ENCODE data around the gene CARTPT.

CARTPT gene

DNA sequence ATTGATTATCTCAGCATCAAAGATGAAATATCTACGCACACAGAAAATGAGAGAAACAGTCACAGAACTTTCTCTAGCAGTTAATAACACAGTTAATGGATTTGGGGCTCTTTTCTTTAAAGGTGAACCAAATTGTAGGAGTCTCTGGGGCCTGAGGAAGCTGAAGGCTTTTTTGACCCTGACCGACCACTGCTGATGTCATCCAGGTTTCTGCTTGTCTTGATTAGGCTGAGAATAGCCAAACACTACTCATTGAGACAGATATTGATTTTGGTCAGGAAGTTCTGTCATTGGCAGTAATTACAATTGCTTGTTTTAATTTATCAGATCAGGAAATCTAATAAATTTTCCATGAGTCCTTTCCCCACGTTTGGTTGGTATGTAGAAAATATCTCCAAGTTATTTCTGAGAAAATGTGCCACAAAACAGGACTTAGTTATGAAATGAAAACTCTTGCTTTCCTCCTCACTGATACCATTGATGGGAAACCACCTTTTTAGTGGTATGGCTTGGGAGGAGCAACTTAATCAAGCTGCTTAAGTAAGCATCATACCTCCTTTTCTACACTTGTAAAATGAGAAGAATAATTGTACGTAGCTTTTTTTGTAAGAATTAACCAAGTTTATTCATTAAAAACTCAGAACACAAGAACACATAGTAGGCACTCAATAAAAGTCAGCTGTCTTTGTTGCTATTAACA is 19.7 kb downstream of the CARTPT start:
- DNase-seq, result no peak

DNA sequence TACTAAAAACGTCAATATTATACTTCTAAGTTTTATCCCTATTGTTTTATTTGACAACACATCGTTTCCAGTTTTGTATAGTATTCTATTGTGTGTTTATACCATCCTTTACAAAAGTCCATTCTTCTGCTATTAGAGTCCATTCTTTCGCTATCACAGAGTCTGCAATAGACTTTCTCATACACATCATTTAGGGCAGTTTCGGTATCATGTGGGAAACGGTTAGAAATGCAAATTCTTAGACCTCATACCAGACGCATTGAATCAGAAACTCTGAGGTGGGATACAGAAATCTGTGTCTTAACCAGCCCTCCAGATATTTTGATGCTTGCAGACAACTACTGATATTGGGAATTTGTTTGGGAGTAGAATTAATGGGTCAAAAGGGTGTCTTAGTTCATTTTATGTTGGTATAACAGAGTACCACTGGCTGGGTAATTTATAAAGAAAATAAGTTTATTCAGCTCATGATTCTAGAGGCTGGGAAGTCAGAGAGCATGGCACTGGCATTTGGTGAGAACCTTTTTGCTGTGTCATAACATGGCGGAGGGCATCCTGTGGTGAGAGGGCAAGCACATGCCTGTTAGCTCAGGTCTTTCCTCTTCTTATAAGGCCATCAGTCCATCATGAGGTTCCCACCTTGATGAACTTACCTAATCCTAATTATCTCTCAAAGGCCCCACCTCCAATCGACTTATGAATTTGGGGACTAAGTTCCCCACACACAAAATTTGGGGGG is 21.1 kb downstream of the CARTPT start:
- no peak for DNase-seq

DNA sequence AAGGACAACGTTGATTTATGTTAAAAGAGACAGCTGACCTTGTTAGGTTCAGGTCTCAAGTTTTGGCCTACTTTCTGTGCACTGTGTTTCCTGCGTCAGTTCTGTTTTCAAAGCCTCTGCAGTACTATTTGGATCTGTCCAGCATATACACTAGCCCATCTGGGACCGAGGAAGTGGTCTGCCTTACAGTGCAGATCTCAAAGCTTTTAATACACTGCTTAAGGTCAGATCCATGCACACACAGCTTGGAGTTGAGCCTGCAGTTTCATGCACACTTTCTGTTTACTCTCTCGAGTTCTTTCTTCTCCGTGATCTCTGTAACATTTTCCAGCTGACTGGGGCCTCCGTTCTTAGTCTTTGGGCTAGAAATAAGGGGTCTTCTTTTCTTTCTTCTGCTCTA is 24.1 kb downstream of the CARTPT start:
- no peak for DNase-seq

DNA sequence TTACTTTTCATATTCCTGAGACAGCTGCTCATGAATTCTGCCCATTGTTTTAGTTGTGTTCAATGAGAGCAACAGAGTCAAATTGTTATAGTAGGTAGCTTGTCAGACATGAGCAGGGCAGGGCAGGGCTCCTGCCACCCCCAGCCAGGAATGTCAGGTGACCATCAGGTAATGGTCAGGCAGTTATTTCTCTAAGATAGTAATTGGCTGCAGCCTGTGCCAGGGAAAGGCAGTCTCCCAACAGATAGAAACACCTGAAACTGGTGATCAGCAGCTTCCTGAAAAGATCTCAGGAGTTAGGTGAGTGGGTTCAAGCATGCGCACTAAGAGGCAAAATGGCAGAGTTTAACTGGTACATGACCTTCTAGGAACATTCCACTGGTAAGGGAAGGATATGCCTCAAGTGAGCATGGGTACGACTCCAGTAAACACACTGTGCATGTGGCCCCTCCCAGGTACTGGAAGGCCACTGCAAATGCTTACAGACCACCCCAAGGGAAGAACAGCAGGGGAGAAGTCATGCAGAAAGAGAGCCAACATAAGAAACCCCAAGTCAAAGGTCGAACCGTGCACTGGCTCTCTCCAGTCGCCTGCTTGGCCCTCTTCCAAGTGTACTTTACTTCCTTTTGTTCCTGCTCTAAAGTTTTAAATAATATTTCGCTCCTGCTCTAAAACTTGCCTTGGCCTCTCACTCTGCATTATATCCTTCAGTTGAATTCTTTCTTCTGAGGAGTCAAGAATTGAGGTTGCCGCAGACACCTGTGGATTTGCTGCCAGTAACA is 25.1 kb downstream of the CARTPT start:
- DNase-seq, result no peak

DNA sequence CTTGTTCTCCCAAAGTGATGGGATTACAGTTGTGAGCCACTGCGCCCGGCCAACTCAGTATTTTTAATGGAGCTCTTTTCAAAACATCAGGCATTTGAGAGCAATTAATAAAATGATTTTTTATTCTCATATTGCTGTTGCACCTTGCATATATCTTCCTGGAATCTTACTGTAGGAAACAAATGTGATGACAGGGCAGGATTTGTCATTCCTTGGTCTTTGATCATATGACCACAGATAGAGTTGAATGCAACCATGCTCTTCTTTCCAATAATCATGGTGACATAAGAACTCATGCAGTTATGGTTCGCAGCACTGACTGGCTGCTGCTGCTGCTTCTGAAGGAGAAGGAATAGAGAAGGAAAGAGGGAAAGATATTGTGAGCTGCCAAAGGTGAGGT is 28.1 kb downstream of the CARTPT start:
- DNase-seq, result no peak

DNA sequence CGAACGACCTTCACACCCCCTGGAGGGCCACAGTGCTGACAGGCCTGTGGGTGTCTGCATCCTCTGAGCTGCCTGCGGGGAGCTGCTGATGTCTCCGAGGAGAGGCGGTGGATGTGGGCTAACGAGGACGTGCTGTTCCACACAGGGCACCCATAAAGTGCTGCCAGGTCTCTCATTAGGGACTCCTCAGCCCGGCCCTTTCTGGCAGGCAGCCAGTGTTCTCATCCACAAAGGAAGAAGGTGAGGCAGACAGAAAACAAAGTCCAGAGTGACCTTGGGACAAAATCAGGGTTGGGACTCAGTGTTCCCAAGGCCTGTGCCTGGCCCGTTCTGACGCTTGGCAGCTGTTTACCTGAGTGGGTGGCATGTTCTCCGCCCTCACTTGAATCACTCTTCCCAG is 29.3 kb downstream of the CARTPT start:
- DNase-seq, result no peak

DNA sequence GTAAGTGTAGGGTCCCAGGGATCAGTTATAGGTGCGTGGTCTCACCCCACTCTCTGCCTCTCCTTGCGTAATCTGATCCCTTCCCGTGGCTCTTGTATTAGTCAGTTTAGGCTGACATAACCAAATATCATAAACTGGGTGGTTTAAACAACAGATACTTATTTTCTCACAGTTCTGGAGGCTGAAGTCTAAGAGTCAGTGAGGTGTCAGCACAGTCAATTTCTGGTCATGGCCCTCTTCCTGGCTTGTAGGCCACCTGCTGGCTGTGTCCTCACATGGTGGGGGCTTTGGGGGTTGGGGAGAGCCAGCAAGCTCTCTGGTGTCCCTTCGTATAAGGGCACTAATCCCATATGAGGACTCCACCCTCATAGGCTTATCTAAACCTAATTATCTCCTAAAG is 32.3 kb downstream of the CARTPT start:
- no peak for DNase-seq

DNA sequence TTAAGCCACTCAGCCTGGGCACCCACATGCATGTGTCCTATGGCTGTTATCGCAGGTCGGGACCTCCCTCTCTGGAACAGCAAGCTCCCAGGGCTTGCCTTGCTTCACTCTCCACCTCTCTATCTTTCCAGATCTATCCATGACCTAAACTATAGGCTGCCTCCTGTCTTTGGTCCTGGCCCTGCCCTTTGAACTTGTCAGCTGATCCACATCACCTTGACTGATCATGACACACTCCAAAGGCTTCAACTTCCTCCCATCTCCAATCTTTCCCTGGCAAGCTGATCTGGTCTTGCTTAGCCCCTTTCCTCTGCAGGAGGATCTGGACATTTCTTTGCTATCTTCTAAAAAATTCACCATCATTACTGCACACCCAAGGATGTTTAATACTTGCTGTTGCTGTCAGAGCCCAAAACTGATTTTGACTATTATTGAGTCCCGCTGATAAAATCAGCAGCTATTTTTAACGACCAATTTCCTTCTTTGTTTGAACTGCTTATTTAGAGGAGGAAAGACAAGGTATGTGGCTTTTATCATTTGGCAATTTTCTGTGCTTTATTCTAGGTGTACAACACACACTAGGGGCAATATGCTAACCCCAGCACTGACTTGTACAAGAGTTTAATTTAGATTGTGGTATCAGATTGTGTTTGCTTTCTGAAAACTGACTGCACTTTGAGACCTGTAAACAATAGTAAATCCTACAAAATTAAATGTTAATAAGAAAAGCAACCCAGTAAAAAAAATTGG is 33.5 kb downstream of the CARTPT start:
- DNase-seq, result no peak

DNA sequence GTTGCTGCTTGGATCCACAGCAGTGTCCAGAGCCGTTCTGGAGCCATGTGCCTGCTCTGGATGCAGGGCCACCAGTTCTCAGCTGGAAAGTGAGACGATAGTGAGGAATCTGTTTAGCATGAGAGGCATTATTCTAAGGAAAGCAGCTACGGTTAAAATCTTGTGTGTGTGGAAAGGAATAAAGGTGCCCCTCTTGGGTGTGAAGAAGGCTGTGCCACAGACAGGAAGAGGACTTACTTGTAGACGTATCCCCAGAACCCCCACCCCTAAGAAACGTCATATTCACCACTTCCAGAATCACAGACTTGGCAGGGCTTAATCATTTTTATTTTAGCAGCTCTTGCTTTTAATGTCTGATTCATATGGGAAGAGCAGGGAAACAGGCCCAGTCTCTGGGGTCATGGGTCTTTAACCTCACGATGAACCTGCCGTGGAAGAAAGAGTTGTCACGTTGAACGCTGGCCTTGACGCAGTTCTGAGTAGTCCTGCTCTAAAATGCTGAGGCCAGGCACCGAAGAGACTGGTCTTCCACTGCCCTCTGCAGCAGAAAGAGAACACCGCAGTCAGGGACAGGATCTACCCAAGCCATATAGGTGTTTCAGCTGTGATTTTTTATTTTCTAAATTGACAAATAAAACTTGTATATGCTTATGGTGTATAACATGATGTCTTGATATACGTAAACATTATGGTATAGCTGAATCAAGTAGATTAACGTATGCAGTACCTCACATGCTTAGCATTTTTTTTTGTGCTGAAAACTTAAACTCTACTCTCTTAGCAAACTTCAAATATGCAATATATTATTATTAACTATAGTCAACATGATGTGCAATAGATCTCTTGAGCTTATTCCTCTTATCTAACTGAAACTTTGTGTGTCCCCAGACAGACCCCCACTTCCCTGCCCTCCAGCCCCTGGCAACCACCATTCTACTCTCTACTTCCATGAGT is 38.8 kb downstream of the CARTPT start:
- DNase-seq, result peak; percentile 22

DNA sequence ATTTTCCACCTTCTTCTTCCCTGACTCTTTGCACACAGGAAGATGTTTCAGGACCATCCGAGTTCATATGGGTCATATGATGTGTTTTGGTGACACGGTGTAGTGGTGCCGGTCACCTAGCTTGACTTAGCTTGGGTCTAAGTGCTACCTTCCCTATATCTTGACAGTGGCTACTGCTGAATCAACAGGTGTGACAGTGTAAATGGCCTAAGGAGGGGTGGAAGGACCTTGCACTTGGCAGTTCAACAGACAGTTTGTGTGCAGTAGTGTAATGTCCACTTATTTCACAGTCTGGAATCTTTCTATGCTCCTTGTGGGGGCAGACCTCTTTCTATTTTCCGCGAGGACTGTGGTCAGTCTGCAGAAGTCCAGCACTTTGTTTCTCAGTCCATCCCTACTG is 43.8 kb downstream of the CARTPT start:
- no peak for DNase-seq

DNA sequence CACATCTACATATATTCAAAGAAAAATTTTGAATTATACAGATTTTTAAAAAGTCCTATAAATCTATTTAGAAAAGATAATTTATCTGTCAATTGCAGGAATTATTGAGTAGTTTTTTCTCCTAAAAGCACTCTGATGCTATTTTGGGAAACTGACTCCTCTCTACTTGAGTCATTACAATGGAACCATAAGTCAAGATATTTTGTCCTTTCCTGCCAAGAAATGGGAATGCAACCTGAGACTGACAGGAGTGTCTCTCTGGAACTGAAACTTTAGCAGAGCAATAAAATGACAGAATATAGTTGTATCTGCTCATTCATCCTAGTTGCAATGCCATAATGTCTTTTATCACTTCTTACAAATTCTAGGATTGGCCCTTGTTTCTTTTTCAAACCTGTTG is 48.6 kb downstream of the CARTPT start:
- no peak for DNase-seq

DNA sequence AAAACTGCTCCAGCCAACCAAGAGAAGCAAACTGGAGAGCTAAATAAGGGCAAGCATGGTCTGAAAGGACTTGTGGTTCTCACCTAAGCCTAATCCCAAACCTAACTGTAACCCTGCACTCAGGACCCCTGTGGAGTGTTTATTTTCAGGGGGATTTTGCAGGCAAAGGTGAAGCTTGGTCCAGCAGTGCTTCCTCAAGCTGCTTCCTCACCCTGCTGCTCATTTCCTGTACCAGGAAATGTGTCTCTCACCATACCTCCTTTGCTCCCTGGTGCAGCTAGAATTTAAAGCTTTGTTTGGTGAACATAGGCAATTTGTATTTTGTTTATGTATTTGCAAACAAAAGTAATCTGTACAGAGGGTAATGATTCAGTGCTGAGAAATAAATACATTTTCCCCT is 50.2 kb downstream of the CARTPT start:
- DNase-seq, result no peak

DNA sequence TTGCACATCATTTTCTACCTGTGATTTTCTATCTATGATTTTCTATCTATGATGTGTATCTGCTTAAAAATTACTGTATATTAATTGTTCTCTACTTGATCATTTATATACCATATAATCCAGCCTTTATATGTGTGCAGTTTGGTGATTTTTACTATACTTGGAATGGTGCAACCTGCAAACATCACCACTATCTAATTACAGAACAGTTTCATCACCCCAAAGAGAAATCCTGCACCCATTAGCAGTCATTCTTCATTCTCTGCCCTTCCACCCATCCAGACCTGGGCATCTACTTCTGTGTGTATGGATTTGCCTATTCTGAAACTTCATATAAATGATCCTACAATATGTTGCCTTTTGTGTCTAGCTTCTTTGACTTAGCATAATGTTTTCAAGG is 51.3 kb downstream of the CARTPT start:
- DNase-seq, result no peak
